ENCODE measurements around the gene TUBB3. TPM values are rescaled to one million over a fixed set of nuclear protein-coding genes. Genes with fewer than 3 reads are reported as not detected.

Gene TUBB3
- total RNA-seq, 2 experiments from 2014 or later, result 0.27 to 1.2 TPM

- intact Hi-C loops (cut with micrococcal nuclease), result no loop called here
- CTCF ChIA-PET, result interaction anchor here (1.3 kb wide), 1 partner anchor 13 kb away, joined by 7 read pairs; no protein-coding TSS in a partner anchor
- H3K9me3 Mint-ChIP-seq, result no peaks in the 10 kb centered on the region
- peaks cover 4% of the 10 kb centered on the region for H3K4me1 Mint-ChIP-seq (ENCODE audit: low read depth)
- POLR2A ChIA-PET, result interaction anchor here (0.6 to 1.5 kb wide), 2 partner anchors 10 to 11 kb away, joined by 3 read pairs; no protein-coding TSS in a partner anchor
- H3K27ac Mint-ChIP-seq, result no peak overlapping the region
- no peak for DNase-seq
- ATAC-seq, result no peak
- H3K27me3 Mint-ChIP-seq, result no peaks in the 10 kb centered on the region
- TF ChIP-seq CTCF (IDR thresholded peaks at IDR 0.05), result no peak
- no peak overlapping the region for H3K4me3 Mint-ChIP-seq
- peaks cover 28% of the 10 kb centered on the region for H3K36me3 Mint-ChIP-seq (ENCODE audit: low read depth)
These were observed 25.9 kb upstream of the TUBB3 start for GRCh38 chr16:89897204-89897603.

DNA sequence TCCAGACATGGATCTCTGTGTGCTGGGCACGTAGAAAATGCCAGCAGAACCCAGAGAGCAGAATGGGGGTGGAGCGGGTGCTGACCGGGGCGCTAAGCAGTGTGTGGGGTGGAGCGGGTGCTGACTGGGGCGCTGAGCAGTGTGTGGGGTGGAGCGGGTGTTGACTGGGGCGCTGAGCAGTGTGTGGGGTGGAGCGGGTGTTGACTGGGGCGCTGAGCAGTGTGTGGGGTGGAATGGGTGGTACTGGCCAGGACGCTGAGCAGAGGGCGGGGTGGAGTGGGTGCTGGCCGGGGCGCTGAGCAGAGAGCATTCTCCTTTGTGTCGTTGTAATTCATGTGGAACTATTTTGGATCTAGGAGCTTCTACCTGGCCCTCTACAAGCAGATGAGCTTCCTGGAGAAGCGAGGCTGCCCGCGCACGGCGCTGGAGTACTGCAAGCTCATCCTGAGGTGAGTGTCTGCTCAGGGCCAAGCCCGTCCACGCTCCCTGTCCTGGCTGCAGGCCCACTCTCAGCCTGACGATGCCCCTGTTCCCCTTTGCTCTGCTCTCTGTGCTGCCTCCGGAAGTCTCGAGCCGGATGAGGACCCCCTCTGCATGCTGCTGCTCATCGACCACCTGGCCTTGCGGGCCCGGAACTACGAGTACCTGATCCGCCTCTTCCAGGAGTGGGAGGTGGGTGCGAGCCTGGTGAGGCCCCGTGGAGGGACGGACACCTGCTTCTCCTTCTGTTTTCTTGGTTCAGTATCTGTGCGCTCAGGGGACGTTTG lies 24.8 kb upstream of the TUBB3 start:
- Mint-ChIP-seq H3K27me3 (no peaks in the 10 kb centered on the region), H3K27ac (no peak overlapping the region), H3K9me3 (no peaks in the 10 kb centered on the region), H3K4me1 (ENCODE audit: low read depth) (peaks cover 4% of the 10 kb centered on the region), H3K4me3 (no peak overlapping the region), H3K36me3 (ENCODE audit: low read depth) (peaks cover 21% of the 10 kb centered on the region)
- ChIA-PET POLR2A (interaction anchor here (0.7 kb wide), 1 partner anchor 10 kb away, joined by 3 read pairs; no protein-coding TSS in a partner anchor), CTCF (interaction anchor here (1.7 kb wide), 1 partner anchor 12 kb away, joined by 7 read pairs; no protein-coding TSS in a partner anchor)
- intact Hi-C loops (cut with micrococcal nuclease), result no loop called here
- ATAC-seq, result no peak
- TF ChIP-seq CTCF (IDR thresholded peaks at IDR 0.05), result no peak
- DNase-seq, result no peak

- H3K27me3 Mint-ChIP-seq, result no peaks in the 10 kb centered on the region
- intact Hi-C loops (cut with micrococcal nuclease), result no loop called here
- H3K4me1 Mint-ChIP-seq (ENCODE audit: low read depth), result peaks cover 4% of the 10 kb centered on the region
- peaks cover 20% of the 10 kb centered on the region for H3K36me3 Mint-ChIP-seq (ENCODE audit: low read depth)
- ChIA-PET CTCF (interaction anchor here (1.7 kb wide), 1 partner anchor 10 kb away, joined by 7 read pairs; no protein-coding TSS in a partner anchor), POLR2A (interaction anchor here (0.7 kb wide), 1 partner anchor 107 kb away, joined by 3 read pairs; no protein-coding TSS in a partner anchor)
- H3K9me3 Mint-ChIP-seq, result no peaks in the 10 kb centered on the region
- DNase-seq, result no peak
- TF ChIP-seq CTCF (IDR thresholded peaks at IDR 0.05), result no peak
- H3K27ac Mint-ChIP-seq, result peak overlapping the region; percentile 64
- no peak for ATAC-seq
- no peak overlapping the region for H3K4me3 Mint-ChIP-seq
These were observed 23.2 kb upstream of the TUBB3 start for GRCh38 chr16:89899879-89900481.

GRCh38 chr16:89900885-89901284 lies 22.3 kb upstream of the TUBB3 start:
- H3K4me3 Mint-ChIP-seq, result no peak overlapping the region
- no peak for DNase-seq
- CTCF ChIA-PET, result no interaction called here
- peaks cover 4% of the 10 kb centered on the region for H3K4me1 Mint-ChIP-seq (ENCODE audit: low read depth)
- peaks cover 20% of the 10 kb centered on the region for H3K36me3 Mint-ChIP-seq (ENCODE audit: low read depth)
- TF ChIP-seq CTCF (IDR thresholded peaks at IDR 0.05), result no peak
- H3K27ac Mint-ChIP-seq, result no peak overlapping the region
- ATAC-seq, result no peak
- intact Hi-C loops (cut with micrococcal nuclease), result no loop called here
- POLR2A ChIA-PET, result no interaction called here
- H3K9me3 Mint-ChIP-seq, result no peaks in the 10 kb centered on the region
- H3K27me3 Mint-ChIP-seq, result no peaks in the 10 kb centered on the region

DNA sequence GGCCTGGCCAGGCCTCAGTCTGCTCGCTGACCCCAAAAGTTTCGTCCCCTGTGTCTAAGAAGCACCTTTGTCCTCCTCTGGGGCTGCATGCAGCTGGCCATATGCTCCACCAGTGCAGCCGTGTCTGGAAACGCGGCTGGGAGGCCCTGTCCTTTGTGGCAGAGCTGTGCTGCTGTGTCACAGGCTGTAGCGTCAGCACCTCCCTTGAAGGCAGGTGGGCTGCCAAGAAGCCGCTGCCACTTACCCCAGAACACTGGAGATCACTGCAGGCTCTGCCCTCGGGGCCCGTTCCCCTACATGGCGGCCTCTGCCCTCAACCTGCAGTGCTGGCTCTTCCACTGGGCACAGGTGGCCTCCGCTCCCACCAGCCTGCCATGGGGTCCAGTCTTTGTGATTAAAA lies 20.2 kb upstream of the TUBB3 start:
- H3K4me3 Mint-ChIP-seq, result no peak overlapping the region
- POLR2A ChIA-PET, result no interaction called here

More for the DNA sequence above, 20.2 kb upstream of the TUBB3 start:
- H3K27ac Mint-ChIP-seq, result no peak overlapping the region
- peaks cover 26% of the 10 kb centered on the region for H3K36me3 Mint-ChIP-seq (ENCODE audit: low read depth)
- CTCF ChIA-PET, result no interaction called here
- no peaks in the 10 kb centered on the region for H3K27me3 Mint-ChIP-seq
- intact Hi-C loops (cut with micrococcal nuclease), result no loop called here
- ATAC-seq (no peak), DNase-seq (no peak)
- H3K4me1 Mint-ChIP-seq (ENCODE audit: low read depth), result peaks cover 4% of the 10 kb centered on the region
- TF ChIP-seq CTCF (IDR thresholded peaks at IDR 0.05), result no peak
- no peaks in the 10 kb centered on the region for H3K9me3 Mint-ChIP-seq
